ENCODE measurements around the gene HOXA10.

Gene HOXA10

DNA sequence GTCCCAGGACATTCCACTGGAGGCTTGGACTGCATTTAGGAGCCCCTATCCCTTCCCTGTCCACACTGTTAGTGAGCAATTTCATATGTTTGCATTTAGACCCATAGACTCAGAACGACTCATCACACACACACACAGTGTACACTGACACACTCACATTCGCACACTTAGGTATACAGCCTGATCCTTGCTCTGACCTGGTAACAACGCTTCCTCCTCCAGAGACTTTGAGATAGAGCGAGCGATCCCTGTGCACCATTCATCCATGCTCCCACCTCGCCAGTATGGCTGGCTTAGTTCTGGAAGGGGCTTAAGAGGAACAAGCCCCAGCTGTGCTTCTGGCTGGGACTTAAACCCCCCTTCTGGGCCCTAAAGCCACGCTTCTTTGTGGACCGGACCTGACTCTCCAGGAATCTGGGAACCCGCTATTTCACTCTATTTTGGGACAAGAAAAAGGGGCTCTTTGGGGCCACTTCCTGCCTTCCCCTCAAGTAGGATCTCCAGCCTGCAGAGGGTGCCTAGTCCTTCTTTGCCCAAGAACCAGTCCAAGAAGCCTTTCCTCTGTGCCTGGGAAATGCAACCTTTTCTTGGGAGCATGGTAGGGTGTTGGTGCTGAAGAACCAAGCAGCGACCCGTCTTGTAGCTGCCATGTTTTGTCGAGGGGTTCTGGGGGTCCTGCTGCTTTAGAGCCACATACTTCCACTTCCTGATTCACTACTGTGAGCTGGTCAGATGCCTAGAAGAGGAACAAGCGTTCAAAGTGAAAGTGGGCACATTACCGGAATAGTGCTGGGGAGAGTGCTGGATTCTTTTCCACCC, 26.9 kb upstream of the HOXA10 start:
- no peak for DNase-seq (ENCODE audit: extremely low spot score)
- CTCF ChIA-PET = interaction anchor here (2.7 kb wide), 1 partner anchor 8 kb away, joined by 12 read pairs; no protein-coding TSS in a partner anchor
- POLR2A ChIA-PET = no interaction called here
- TF ChIP-seq, protein P1, sequence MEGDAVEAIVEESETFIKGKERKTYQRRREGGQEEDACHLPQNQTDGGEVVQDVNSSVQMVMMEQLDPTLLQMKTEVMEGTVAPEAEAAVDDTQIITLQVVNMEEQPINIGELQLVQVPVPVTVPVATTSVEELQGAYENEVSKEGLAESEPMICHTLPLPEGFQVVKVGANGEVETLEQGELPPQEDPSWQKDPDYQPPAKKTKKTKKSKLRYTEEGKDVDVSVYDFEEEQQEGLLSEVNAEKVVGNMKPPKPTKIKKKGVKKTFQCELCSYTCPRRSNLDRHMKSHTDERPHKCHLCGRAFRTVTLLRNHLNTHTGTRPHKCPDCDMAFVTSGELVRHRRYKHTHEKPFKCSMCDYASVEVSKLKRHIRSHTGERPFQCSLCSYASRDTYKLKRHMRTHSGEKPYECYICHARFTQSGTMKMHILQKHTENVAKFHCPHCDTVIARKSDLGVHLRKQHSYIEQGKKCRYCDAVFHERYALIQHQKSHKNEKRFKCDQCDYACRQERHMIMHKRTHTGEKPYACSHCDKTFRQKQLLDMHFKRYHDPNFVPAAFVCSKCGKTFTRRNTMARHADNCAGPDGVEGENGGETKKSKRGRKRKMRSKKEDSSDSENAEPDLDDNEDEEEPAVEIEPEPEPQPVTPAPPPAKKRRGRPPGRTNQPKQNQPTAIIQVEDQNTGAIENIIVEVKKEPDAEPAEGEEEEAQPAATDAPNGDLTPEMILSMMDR (IDR thresholded peaks at IDR 0.05; ENCODE audit: control extremely low read depth, extremely low read depth, low read depth, missing control alignments) = no peak

DNA sequence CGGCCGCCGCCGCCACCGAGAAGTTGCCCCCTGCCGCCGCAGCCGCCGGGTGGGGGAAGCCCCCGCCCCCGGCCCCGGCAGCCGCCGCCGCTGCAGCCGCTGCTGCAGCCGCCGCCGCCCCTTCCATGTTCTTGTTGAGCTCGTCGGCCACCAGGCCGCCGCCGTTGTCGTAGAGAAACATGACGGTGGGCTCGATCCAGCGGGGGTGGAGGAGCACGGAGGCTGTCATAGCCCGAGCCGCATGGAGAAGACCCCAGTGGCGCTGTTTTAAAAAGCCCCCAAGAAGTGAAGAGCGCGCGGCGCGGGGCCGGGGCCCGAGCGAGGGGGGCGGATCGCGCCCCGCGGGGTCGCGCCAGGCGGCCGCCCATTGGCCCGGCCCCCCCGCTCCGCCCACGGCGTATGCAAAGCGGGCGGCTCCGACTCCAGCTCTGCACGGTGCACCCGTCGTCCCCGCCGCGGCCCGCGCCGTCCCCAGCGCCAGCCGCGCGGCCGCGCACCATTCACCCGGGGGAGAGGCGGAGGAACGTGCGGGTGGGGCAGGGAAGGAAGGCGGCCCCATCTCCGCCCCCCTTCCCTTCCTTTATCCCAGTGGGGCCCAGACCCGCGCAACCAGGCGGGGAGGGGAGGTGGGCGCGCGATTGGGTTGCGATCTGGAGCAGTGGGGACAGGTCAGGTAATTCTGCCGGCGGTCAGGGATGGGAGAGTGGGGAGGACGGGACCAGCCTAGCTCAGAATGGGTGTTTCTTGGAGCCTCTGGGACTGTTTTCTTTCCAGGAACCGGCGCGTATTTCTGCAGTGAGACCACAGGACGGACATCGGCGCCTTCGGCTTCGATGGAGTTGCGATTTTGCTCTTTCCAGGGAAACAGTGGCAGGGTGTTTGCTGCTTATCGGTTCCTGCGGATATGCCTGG, 26.0 kb upstream of the HOXA10 start, which contains the start of gene HOXA13:
Gene HOXA13, minus strand, starts transcription at position 243 of the 912 bp plus-strand sequence. Its CDS starts 14 bp downstream, at position 229.
- CTCF ChIA-PET = interaction anchor here (1.1 to 2.7 kb wide), 5 partner anchors 9 to 820 kb away, joined by 3 to 12 read pairs (median 6); no protein-coding TSS in a partner anchor
- POLR2A ChIA-PET = no interaction called here
- DNase-seq (ENCODE audit: extremely low spot score) = no peak
- TF ChIP-seq, protein P1 (IDR thresholded peaks at IDR 0.05; ENCODE audit: control extremely low read depth, extremely low read depth, low read depth, missing control alignments) = no peak

DNA sequence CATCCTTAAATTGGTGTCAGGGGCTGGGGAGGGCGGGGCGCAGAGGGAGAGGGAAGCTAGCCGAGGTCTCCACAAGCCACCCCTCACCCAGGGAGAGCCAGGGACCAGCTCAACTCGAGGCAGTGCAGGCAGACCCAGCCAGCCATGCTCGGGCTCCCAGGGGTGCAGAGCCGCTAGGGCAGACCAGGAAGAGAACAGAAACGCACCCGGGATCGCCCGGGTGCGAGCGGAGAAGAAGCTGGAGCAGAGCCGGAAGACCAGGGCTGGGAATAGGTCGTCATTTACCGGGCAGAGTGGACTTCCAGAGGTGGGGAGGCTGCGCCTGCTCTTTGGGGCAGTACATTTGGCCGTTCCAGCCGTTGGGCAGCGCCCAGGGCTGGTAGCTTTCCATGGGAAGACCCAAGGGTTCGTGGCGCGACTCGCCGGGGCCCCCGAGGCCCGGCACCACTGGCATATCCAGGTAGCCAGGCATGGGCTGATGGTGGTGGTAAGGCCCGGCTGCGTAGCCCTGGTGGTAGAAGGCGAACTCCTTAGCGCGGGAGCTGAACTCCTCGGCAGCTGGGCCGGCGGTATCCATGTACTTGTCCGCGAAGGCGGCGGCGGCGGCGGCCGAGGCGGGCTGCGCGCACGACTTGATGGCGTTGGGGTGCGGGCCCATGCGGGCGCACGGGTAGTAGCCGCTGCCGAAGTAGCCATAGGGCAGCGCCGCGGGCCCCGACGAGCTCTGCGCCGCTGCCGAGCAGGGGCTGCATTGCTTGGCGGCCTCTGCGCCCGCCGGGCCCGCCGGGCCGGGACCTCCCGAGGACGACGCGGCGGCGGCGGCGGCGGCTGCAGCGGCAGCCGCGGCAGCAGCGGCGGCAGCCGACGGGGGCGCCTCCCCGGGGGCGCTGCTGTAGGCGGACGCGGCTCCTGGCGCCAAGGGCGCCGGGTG, 25.0 kb upstream of the HOXA10 start:
- no peak for DNase-seq (ENCODE audit: extremely low spot score)
- CTCF ChIA-PET = interaction anchor here (1.0 to 2.7 kb wide), 7 partner anchors 10 to 895 kb away, joined by 3 to 12 read pairs (median 3); no protein-coding TSS in a partner anchor
- POLR2A ChIA-PET = no interaction called here
- TF ChIP-seq, protein P1 (IDR thresholded peaks at IDR 0.05; ENCODE audit: control extremely low read depth, extremely low read depth, low read depth, missing control alignments) = no peak

DNA sequence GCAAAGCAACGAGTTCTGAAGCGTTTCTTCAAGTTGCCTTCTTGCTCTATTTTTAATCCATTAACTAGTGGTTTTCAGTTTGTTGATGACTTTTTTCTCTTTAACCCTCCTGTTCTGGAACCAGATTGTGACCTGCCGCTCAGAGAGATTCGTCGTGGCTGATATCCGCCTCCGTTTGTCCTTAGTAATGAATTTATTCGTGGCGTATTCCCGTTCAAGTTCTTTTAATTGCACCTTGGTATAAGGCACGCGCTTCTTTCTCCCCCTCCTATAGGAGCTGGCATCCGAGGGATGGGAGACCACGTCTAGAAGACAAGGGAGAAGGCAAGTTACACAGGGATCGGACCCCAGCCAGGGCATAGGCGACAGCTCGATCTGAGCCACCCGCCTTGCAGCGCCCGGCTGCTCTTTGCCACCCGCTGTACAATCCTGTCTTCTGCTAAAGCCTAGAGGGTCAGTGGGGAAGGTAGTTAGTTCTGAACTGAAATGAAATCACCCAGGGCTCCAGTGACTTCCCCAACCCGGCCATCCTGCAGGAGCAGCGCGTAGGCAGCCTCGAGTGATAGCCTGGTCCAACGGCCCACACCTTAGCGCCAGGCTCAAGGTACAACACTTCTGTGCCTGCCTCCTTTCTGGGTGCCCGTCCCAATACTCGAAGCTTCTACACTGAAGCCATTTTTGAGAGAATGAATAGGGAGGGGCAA, 24.2 kb upstream of the HOXA10 start:
- DNase-seq (ENCODE audit: extremely low spot score) = no peak
- POLR2A ChIA-PET = no interaction called here
- CTCF ChIA-PET = interaction anchor here (1.0 to 2.7 kb wide), 5 partner anchors 11 to 896 kb away, joined by 3 to 12 read pairs (median 6); no protein-coding TSS in a partner anchor
- TF ChIP-seq, protein P1 (IDR thresholded peaks at IDR 0.05; ENCODE audit: control extremely low read depth, extremely low read depth, low read depth, missing control alignments) = no peak

DNA sequence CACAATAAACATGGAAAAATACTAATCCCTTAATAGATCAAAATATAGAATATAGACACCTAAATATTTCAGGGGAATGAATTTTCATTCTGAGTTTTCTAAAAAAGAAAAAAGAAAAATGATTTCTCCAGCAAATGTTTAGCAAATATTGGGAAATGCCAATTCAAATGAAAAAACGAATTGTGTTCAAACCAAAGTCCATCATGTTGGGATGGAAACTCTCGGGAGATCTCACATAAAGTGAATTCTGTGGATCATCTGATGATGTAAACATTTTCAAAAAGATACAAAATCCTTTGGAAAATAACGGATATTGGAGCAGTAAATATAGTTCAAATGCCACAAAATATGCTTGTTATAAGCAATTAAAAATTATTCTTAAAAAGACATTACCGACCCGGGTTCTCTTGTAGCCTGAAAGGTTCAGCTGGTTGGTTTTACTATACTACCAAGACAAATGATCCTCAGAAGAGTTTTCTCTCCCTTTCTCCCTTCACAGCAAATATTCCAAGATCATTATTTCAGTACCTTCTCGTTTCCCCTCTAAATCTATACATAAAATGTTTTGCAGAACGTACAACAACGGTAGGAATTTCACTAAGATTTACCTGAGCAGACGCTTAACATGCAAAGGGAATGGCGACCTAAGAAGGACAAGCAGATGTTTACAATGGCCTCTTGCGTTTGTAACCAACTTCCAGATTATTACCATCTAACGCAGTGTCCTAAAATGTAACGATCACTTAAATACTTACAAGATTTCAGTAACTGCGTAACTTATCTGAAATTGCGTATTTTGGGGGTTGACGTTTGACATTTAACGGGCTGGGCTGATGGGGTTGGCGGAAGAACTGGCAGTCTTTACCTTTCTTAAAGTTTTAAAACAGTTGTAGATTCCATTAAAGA, 23.3 kb upstream of the HOXA10 start:
- TF ChIP-seq, protein P1 (IDR thresholded peaks at IDR 0.05; ENCODE audit: control extremely low read depth, extremely low read depth, low read depth, missing control alignments) = no peak
- ChIA-PET CTCF (interaction anchor here (1.0 to 2.5 kb wide), 2 partner anchors 14 to 823 kb away, joined by 3 to 11 read pairs; no protein-coding TSS in a partner anchor), POLR2A (no interaction called here)
- DNase-seq (ENCODE audit: extremely low spot score) = no peak

Measured in GM10248 (cell line).